GM18858 (cell line): Measurements from ENCODE around the gene PRDM16.

Source experiments
- ATAC-seq: cut with Tn5 transposase; IDR thresholded peaks from one replicate; pipeline ENCODE4 v1.9.1; 2021; ENCODE audit not compliant: unreplicated experiment

The PRDM16 gene

DNA sequence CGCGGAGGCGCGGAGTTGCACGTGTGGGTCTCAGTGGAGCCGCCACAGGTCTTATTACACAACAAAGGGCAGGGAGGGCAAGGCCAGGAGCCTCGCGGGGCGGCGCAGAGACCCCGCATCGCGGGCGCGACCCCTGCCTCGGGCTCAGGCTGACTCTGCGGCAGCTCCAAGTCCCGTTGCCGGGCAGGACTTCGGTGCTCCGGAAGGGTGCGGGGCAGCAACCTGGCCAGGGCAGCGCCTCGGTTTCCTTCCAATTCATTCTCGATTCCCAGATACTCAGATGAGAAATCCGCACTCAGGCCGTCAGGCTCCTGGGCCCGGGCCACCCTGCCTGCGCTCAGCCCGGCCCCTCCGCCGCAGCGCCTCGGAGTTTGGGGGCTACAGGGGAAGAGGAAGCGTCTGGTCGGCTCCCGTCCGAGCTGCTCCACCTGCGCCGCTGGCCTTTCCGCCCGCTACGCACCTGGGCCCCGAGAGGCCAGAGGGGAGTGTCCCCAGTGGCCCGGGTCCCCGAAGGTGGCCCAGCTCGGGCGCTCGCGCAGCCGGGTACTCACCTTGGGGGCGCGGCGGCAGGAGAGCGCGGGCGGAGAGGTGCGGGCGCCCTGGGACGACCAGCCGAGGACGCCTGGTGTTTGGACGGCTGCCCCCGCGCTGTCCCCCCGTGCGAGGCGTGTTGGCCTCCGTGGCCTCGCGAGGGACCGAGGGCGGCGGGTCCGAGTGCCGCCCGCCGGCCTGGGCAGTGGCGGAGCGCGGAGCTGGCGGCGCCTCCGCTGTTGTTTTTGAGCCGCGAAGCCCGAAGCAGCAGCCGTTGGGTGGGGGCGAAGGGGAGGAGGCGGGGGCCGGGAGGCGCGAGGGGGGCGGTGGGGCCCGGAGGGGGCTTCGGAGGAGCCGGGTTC, 1.1 kb upstream of the PRDM16 start:
- no peak for ATAC-seq

DNA sequence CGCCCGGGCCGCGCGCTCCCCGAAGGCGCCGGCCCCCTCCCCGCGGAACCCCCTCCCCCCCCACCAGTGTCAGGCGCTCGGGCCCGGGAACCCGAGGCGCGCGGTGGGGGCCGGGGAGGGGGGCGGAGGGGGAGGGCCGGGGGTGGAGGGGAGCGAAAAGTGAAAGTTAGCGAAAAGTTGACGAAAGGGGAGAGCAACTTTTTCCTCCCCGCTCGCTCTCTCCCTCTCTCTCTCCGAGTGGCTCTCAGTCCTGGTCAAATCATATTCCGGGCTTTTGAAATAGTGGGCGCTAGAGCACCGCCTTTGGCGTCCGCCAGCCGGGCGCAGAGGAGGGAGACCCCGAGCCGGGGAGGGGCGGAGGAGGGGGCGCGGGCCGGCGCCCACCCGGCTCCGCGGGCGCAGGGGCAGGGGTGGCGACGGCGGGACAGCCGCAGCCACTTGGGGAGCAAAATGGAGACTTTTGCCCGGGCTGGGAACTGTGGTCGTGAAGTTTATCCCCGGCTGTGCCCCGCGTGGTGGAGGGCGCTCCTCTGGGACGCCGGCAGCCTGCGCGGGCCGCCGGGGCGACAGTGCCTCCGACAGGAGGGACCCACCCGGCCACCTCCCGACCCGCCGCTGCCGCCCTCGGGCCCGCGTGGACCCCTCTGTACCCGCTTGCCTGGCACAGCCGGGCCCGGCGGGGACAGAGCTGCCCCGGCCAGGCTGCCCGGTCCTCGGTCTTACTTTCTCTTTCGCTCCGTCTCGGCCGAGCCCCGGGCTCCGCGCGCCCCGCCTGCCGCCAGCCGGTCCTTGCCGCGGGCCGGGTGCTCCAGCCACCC, 697 bp downstream of the PRDM16 start:
- ATAC-seq, result no peak

DNA sequence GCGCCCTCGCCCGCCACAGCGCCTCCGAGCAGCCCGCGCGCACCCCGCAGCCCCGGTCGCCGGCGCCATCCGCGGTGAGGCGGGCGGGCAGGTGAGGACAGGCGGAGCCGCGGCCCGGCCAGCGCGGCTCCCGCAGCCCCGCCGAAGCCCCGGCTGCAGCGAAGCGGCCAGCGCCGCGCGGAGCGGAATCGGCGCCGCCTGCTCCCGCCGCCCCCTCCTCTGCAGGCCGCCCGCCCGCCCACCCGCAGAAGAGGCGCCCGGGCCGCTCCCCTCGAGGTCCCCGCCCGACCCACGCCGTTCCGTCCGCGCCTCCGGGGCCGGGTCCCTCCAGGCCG, 1.3 kb downstream of the PRDM16 start:
- ATAC-seq, result no peak

DNA sequence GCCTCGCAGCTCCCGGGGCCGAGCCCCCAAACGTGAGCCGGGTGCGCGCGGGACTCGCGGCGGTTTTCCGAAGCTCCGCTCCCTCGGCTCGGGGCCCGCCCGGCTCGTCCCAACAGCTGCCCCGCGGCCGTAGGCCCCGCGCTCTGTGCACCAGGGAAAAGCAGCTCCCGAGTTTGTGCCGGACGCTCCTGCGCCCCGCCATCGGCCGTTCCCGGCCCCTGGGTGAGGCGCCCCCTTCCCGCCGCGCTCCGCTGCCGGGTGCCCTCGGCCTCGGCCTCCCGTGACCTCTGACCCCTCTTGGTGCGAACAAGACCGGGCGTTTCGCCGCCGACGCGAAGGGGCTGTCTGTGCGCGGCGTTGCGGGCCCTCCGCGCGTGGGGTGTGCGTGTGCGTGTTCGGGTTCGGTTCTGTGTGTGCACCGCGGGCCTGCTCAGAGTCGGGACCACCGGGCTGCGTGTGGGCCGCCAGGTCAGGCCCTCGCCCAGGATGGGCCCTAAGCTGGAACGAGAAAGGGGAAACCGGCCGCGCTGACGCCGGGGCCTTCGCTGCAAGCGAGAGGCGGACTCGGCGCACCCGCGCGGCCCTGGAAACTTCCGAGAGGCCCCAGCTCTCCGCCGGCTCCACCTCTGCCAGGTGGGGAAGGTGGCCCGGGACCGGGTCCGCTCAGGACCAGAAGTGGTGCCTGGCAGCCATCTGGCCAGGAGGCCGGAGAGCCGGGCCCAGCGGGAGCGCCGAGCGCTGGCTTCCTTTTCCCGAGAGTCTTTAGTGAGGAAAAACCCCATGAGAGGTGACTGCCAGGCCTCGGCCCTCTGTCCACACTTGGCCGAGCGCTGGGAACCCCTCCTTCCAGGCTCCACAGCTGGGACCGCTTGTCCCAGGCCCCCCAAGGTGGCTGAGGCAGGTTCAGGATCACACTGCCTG, 1.9 kb downstream of the PRDM16 start:
- ATAC-seq, result no peak

DNA sequence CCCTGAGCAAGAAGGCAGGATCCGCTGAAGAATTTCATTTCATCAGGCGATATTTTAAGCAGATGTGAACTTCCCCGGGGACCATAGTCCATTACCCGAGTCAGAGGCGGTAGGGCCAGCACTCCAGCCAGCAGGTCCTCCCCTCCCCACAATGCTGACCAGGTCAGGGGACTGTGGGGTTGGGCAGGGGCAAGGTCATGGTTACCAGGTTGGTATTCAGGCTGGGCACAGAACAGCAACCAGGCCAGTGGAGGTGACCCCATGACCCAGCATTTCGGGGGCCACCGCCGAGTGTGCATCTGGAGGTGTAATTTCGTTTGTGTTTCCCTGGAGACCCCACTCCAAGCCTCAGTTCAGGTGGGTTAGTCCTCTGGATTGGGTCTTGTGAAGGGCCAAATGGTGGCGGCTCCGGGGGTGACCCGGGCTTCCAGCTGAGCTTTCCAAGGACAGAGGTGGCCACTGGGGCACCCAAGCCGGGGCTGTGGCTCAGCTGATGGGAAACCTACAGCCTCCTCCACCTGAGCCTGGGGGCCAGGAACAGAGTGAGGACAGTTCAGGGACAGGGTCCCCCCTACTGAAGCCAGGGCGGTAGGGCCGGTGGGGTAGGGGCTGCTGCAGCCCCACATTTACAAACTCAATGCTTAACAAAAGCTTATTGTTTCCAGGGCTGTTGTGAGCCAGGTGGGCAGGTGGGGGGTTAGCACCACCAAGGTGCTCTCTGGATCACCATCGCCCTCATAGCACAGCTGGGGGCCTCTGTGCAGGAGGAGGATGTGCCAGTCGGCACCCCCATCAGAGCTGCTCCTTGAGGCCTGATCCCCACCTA, 2.8 kb downstream of the PRDM16 start:
- no peak for ATAC-seq

DNA sequence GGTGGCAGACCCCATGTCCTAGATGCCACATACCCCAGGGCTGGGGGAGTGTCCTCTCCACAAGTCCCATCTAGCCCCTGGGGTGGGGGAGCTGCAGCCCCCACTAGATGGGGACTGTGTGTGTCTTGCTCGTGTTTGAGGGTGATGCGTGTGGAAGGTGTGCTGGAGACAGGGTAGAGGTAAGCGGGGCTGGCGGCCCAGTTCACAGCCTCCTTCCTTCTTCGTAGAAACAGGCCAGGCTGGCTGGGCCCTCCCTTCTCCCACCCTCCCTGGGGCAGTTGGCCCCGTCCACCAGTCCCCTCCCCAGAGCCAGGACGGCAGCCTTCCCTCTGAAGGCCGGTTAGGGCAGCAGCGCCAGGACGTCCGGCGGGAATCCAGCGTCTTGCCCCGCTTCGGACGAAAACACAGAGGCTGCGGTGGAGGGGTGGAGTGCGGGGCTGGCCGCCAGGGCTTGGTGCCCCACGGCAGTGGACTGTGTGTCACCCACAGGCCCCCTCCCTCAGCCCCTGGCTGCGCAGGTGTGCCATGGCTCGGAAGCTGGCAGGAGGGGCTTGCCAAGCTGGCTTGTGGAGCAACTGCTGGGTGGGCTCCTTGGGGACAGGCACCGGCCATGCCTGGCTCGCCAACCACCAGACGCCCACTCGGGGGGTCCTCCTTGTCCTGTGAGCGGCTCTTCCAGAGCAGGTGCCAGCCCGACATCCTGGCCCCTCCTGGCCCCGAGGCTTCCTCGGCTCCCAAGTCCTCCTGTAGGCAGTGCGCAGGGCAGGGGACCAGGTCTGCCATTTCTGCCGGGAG, 3.6 kb downstream of the PRDM16 start:
- ATAC-seq, result no peak

DNA sequence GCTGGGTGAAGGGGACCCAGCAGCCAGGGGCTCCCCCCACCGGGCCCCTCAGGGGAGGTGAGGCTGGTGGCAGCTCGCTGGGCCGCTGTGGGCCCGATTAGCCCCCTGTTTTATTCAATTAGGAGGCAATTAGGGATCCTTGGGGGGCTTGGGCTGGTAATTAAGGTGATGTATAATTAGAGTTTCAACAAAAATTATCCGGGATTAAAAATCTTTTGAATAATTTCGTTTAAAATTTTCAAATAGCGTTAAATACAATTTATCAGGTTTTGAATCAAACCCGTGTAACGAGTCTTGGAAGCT, 4.1 kb downstream of the PRDM16 start:
- no peak for ATAC-seq

DNA sequence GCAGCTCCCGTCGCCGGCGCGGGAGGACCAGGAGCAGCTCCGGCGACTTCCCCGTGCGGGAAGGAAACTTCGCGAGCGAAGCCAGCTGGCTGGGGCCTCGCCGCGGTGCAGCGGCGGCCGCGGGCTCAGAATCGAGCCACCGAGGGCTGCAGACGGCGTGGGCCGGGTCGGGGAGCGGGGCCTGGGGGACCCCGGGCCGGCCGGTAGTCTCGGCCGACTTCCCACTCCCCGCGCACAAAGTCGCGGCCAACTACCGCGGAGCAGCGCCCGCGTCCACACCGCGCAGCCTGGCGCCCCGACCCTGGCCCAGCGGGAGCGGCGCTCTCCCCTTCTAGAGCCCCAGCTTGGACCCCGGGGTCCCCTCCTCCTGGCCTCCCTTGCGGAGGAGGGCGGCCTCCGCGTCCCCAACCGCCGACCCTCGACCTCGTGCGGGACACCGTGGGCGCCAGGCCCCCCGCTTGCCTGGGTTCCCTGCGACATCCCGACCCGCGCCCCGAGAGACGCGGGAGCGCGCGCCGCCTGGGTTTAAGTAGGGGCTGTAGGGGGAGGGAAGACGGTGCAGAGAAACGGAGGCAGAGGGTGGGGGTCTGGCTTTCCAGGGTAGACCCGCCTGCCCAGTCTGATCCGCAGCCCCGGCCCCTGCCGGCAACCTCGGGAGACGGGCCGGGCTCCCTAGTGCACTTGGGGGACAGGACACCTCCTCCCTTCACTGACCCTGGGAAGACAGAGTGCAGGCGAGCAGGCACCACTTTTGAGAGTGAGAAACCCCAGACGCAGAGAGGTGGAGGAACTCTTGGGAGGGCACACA, 4.7 kb downstream of the PRDM16 start:
- no peak for ATAC-seq

DNA sequence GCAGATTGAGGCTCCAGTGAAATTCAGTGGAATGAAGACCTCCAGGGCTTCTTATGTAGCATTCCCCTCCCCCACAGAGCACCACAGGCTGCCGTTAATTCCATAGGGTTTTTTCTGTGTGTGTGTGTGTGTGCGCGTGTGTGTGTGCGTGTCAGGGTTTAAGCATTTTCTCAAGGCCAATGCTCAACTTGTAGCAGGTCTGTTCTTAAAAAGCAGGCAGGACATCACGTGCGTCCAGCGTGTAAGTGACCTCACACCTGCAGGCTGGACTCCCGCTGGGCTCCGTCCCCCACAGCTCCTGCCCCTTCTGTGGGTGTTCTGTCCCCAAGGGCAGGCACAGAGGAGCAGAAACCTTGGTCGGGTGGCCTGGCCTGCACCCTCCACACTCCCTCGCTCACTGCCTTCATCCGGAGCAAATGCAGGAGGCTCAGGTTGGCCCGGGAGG, 5.3 kb downstream of the PRDM16 start:
- no peak for ATAC-seq

DNA sequence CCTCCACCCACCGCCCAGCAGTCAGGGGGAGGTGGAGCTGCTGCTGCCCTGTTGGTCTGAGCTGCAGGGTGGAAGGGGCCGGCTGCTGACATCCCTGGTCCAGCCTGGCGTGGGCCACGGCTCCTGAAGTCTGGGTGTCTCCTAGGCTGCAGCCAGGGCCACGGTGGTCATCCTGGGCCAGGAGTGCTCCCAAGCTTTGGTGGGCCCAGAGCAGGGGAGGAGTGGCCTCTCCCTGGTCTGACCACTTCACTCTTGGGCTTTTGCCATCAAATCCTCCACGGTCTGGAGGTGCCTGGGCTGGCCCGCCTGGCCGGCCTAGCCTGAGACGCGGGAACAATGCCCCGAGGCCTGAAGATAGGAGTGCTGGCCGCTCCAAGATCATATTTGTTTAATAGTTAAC, 5.8 kb downstream of the PRDM16 start:
- ATAC-seq, result no peak

DNA sequence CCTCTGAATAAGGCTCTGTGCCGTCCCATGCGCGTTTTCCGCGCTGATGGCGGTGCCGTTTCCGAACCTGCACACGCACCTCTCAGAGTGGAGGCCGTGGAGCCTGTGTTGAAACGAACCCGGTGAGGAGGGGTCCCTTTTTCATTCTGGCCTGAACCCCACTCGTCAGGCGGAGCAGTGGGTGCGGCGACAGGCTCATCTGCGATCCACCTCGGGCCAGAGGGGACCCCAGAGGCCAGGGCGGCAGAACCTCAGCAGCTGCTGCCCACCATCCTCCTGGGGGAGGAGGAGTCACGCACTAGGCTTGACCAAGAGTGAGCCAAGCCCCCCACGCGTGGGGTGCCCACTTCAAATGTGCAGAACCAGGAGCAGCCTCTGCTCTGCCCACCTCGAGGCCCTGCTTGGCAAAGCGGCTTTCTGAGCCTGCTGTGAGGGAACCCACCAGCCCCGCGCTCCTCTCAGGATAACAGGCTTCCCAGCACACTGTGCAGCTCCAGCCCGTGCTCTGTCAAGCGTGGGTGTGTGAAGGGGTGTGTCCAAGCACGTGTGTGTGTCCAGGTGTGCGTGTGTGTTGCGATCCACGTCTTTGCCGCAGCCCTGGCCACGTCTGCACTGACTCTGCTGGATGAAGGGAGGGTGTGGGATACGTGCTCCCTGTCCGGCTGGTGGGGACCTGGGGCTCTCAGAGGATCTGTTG, 6.8 kb downstream of the PRDM16 start:
- ATAC-seq, result no peak

DNA sequence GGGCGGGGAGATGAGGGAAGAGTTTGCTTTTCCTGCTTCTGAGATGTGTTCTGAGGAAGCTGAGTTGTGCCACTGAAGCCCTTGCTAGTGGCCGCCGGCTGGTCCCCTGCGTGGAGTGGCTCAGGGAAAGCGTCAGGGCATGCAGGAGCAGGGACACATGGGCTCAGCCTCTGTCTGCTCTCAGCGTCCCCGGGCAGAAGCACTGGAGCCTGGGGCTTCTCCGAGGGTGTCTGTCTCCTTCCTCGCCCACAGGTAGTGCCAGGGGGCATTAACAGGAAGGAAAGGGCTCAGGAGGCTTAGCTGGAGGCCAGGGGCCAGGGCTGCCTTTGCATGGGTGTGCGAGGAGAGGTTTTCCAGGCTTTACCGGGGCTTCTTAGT, 7.3 kb downstream of the PRDM16 start:
- ATAC-seq, result no peak

DNA sequence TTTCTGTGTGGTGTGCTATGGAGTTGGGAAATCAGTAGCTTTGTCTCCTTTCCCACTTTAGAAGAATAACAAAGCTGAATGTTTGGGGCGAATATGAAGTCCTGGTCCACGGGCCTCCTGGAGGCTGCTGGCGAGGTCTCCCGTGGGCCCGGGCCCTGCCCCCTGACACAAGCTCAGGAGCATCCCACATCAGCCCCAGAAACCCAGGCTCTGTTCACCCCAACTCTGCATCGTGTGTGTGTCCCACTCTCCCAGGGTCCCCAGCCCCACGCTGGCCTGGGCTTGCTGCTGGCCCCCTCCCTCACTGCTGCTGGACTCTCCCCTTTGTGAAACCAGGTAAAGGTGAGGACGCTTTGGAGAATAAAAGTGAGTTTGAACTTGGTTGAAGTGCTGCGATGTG, 8.1 kb downstream of the PRDM16 start:
- ATAC-seq, result no peak

DNA sequence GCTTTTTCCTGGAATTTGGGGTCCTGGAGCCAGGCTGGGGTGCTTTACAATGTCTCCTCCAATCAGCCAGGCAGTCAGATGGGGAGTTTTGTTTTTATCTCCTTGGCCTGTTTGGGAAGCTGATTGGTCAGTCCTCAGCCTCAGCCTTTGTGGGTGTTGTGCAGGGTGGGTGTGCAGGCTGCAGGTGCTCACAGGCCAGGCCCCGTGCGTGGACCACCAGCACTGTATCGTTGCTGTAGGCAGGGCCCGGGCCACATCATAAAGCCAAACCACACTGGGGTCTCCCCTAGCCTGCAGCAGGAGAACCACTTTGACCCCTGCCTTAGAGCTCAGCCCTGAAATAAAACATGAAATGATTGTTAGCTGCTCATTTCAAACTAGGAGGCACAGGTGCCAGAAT, 8.6 kb downstream of the PRDM16 start:
- ATAC-seq, result no peak

DNA sequence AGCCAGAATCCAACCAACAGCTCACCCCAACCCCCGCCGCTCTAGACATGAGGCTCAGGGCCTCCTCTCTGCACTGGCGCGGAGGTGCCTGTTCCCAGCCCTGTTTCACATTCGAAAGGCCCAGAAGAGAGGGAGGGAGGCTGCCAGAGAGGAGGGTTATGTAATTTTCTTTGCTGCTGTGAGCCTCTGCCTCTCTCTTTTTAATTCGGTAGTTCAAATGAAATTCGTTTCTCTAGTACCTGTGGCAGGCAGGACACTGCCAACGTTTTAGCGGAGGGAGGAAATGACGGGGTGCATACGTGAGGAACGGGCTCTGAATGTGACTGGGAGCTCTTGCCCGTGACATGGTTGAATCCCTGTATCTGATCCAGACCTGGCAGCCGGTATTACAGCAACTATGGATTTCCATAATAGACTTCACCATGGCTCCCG, 9.4 kb downstream of the PRDM16 start:
- no peak for ATAC-seq

DNA sequence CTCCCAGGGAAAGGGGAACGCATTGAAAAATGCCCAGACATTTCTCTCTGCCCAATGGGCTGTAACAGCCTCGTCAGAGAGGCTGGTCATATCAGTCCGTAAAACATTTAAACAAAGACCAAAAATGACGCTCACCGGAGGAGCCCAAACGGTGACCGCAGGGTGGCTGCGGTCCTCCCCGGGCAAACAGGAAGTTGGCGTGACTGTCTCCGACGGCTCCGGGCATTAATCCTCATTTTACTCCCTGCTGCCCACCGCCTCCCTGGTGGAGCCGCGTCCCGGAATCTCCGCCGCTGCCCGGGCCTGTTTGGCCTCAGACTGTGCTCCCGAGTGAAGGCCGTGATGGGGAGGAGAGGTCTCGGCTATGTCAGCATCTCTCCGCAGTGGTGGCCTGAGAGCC, 9.9 kb downstream of the PRDM16 start:
- ATAC-seq, result no peak

DNA sequence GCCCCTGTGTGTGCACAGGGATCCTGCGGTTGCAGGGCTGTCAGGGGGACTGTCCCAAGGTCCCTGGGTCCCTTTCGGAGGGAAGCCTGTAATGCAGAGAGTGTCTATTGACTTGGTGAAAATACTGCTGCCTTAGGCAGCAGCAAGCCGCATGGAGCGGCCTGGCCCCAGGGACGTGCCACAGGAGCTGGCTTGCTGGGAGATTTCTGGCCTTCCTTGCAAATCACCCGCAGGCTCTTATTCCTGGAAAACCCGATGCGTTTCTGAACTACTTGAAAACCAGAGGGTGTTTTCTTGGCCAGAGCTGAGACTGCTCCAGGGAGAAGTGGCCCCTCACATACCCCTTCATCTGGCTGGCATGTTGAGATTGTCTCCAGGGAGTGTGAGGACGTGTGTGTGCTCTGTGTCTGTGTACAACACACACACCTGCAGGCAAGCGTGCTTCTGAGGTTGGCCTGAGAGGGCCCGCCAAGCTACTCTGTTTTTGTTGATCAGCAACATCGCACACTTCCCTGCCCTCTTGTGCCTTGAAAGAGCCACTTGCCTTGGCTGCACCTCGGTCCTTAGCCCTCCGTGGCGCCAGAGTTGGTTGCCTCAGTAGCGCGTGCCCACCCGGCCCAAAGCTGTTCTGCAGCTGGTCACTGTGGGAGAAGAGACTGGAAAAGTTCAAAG, 10.5 kb downstream of the PRDM16 start:
- no peak for ATAC-seq
